HG02642 (cell line): ENCODE results near the gene INPP5A.
"Not testable (repeated sequence)": the region's sequence is repeated elsewhere in the genome, so short reads cannot be mapped to it uniquely, and the experiment has no call there.

Experiments
- ATAC-seq: cut with Tn5 transposase; IDR thresholded peaks from one replicate; pipeline ENCODE4 v1.9.1; 2021; ENCODE audit warnings: mild to moderate bottlenecking; ENCODE audit not compliant: unreplicated experiment, poor library complexity

Gene INPP5A

GRCh38 chr10:132537684-132538001 is at the start of gene INPP5A:
INPP5A (plus strand) TSS chr10:132537787; CDS start chr10:132538097, 310 bp downstream.
- peak; percentile 77 for ATAC-seq

GRCh38 chr10:132488231-132488821 is 49.3 kb upstream of the INPP5A start:
- no peak for ATAC-seq

- no peak for ATAC-seq
Measured at GRCh38 chr10:132489053-132489703, 48.4 kb upstream of the INPP5A start.

- ATAC-seq: no peak
Measured at GRCh38 chr10:132489704-132490534, 47.7 kb upstream of the INPP5A start.

GRCh38 chr10:132491534-132491933 is 46.1 kb upstream of the INPP5A start:
- not testable (repeated sequence) for ATAC-seq

- no peak for ATAC-seq
Measured at GRCh38 chr10:132492323-132493025, 45.1 kb upstream of the INPP5A start.

GRCh38 chr10:132493246-132493755 is 44.3 kb upstream of the INPP5A start:
- no peak for ATAC-seq

GRCh38 chr10:132493756-132494290 is 43.8 kb upstream of the INPP5A start:
- no peak for ATAC-seq

GRCh38 chr10:132494866-132495630 is 42.5 kb upstream of the INPP5A start:
- no peak for ATAC-seq

GRCh38 chr10:132496360-132497062 is 41.1 kb upstream of the INPP5A start:
- no peak for ATAC-seq

- ATAC-seq: no peak
Measured at GRCh38 chr10:132497063-132497680, 40.4 kb upstream of the INPP5A start.

- no peak for ATAC-seq
Measured at GRCh38 chr10:132497861-132498561, 39.6 kb upstream of the INPP5A start.

GRCh38 chr10:132498562-132499366 is 38.8 kb upstream of the INPP5A start:
- ATAC-seq: no peak

- ATAC-seq: no peak
Measured at GRCh38 chr10:132499367-132499685, 38.3 kb upstream of the INPP5A start.

- no peak for ATAC-seq
Measured at GRCh38 chr10:132500781-132501415, 36.7 kb upstream of the INPP5A start.

GRCh38 chr10:132502544-132503300 is 34.9 kb upstream of the INPP5A start:
- ATAC-seq: no peak
